Left lung (tissue), 10 donors: ENCODE measurements around the gene USP17L10. TPM values are rescaled to one million over a fixed set of nuclear protein-coding genes. Genes with fewer than 3 reads are reported as not detected.
A peak's percentile ranks its signal among the peaks of the same experiment; 100 is the strongest.
"Not testable (repeated sequence)": the region's sequence is repeated elsewhere in the genome, so short reads cannot be mapped to it uniquely, and the experiment has no call there.

Experiments used
- ATAC-seq: fragments of 200-7000 bp; cut with Tn5 transposase; one replicate; pipeline ENCODE4 v1.9.1; 2020; ENCODE audit warnings: moderate library complexity
- DNase-seq, 4 donors: peaks; one replicate each; pipeline ENCODE4 v3.0.0-alpha.2; 2013 to 2020
- H3K27ac ChIP-seq, 2 donors: fragments of 200-600 bp; sonication (generic) in 1 of 2; one replicate each; pipeline versions ENCODE4 v1.5.0 to v1.8.0; 2020 to 2021
- H3K27me3 ChIP-seq, 2 donors: fragments of 200-600 bp; sonication (generic) in 1 of 2; one replicate each; pipeline versions ENCODE4 v1.5.0 to v1.8.0; 2020 to 2021
- H3K36me3 ChIP-seq, 2 donors: fragments of 200-600 bp; sonication (generic) in 1 of 2; one replicate each; pipeline versions ENCODE4 v1.5.0 to v1.8.0; 2020 to 2021
- H3K4me1 ChIP-seq, 2 donors: fragments of 200-600 bp; one replicate each; pipeline ENCODE4 v1.8.0; 2021
- H3K4me3 ChIP-seq, 2 donors: fragments of 200-600 bp; sonication (generic) in 1 of 2; one replicate each; pipeline versions ENCODE4 v1.5.0 to v1.8.0; 2020 to 2021; ENCODE audit warnings: mild to moderate bottlenecking in 1 of 2
- H3K9me3 ChIP-seq, 2 donors: fragments of 200-600 bp; sonication (generic) in 1 of 2; one replicate each; pipeline versions ENCODE4 v1.5.0 to v1.8.0; 2020 to 2021
- intact Hi-C, 2 donors: fragments of 100-400 bp; cut with DNase I; formaldehyde crosslinking; loops; one replicate each; pipeline versions ENCODE4 v1.11.2 to v1.14.2; 2022
- polyA plus RNA-seq, 6 donors: library from polyadenylated mRNA; unstranded; fragments of 120-200 nt; gene quantifications; one replicate each; pipeline ENCODE4 v1.2.1, GENCODE V29; 2013; ENCODE audit not compliant: insufficient read length in 6 of 6
- total RNA-seq, 2 donors: library from RNA; stranded (reverse); fragmentation: NEBNext Ultra II Directional; extraction: Animal tissue kit (Norgen Biotek cat#: 25700); gene quantifications; one replicate each; pipeline ENCODE4 v1.2.1, GENCODE V29; 2021
- donor health status: DM: no; HTN: yes; CAD: no.
- donor health status: DM: no; HTN: no; CAD: no.

Gene USP17L10
- total and polyA plus RNA-seq, 8 donors = not detected

- H3K9me3 ChIP-seq, H3K4me3 ChIP-seq, ATAC-seq, H3K27me3 ChIP-seq, intact Hi-C loops, H3K4me1 ChIP-seq, H3K27ac ChIP-seq, H3K36me3 ChIP-seq: not testable (repeated sequence)
- peak in 1 of 4 donors; percentile 34 for DNase-seq
Observed at GRCh38 chr4:9247953-9248680, 37.7 kb downstream of the USP17L10 start, which contains the start of gene USP17L18. TSS of gene USP17L18 (plus strand) at chr4:9248630. CDS start at chr4:9248630, 0 bp downstream.

GRCh38 chr4:9253078-9253477 is 42.6 kb downstream of the USP17L10 start, which contains the start of gene USP17L19:
TSS of gene USP17L19 (plus strand) at chr4:9253378. CDS start at chr4:9253378, 0 bp downstream.
- H3K27ac ChIP-seq, H3K9me3 ChIP-seq, H3K36me3 ChIP-seq, H3K27me3 ChIP-seq, DNase-seq, ATAC-seq, H3K4me1 ChIP-seq, H3K4me3 ChIP-seq, intact Hi-C loops: not testable (repeated sequence)

GRCh38 chr4:9257824-9258223 is 47.4 kb downstream of the USP17L10 start, which contains the start of gene USP17L20:
TSS of gene USP17L20 (plus strand) at chr4:9258124. CDS start at chr4:9258124, 0 bp downstream.
- H3K36me3 ChIP-seq, H3K9me3 ChIP-seq, ATAC-seq, H3K27ac ChIP-seq, intact Hi-C loops, DNase-seq, H3K4me1 ChIP-seq, H3K4me3 ChIP-seq, H3K27me3 ChIP-seq: not testable (repeated sequence)

Other genes with a start within 250 kb of the USP17L10 start
- not detected for gene FAM90A26, start 40.2 kb upstream of the USP17L10 start, total RNA-seq
- under 1 TPM; 0.08 to 0.23 (median 0.14) TPM for gene FAM90A26, start 40.2 kb upstream of the USP17L10 start, polyA plus RNA-seq
- not detected for gene USP17L11, start 4.7 kb downstream of the USP17L10 start, total RNA-seq
- gene USP17L11, start 4.7 kb downstream of the USP17L10 start, polyA plus RNA-seq = not detected
- not detected for gene USP17L12, start 9.5 kb downstream of the USP17L10 start, total RNA-seq
- not detected for gene USP17L12, start 9.5 kb downstream of the USP17L10 start, polyA plus RNA-seq
- not detected for gene USP17L13, start 14.2 kb downstream of the USP17L10 start, total RNA-seq
- gene USP17L13, start 14.2 kb downstream of the USP17L10 start, polyA plus RNA-seq = not detected
- gene USP17L15, start 23.7 kb downstream of the USP17L10 start, total RNA-seq = not detected
- gene USP17L15, start 23.7 kb downstream of the USP17L10 start, polyA plus RNA-seq = not detected
- not detected for gene USP17L17, start 33.2 kb downstream of the USP17L10 start, total RNA-seq
- not detected for gene USP17L17, start 33.2 kb downstream of the USP17L10 start, polyA plus RNA-seq
- gene USP17L18, start 38.0 kb downstream of the USP17L10 start, total RNA-seq = not detected
- gene USP17L18, start 38.0 kb downstream of the USP17L10 start, polyA plus RNA-seq = not detected
- not detected for gene USP17L19, start 42.7 kb downstream of the USP17L10 start, total RNA-seq
- gene USP17L19, start 42.7 kb downstream of the USP17L10 start, polyA plus RNA-seq = not detected
- not detected for gene USP17L20, start 47.5 kb downstream of the USP17L10 start, total RNA-seq
- gene USP17L20, start 47.5 kb downstream of the USP17L10 start, polyA plus RNA-seq = not detected
- not detected for gene USP17L21, start 52.2 kb downstream of the USP17L10 start, total RNA-seq
- gene USP17L21, start 52.2 kb downstream of the USP17L10 start, polyA plus RNA-seq = not detected
- not detected for gene USP17L22, start 57.0 kb downstream of the USP17L10 start, total RNA-seq
- gene USP17L22, start 57.0 kb downstream of the USP17L10 start, polyA plus RNA-seq = not detected
- gene USP17L24, start 114.5 kb downstream of the USP17L10 start, total RNA-seq = not detected
- gene USP17L24, start 114.5 kb downstream of the USP17L10 start, polyA plus RNA-seq = not detected
- not detected for gene USP17L25, start 119.3 kb downstream of the USP17L10 start, total RNA-seq
- gene USP17L25, start 119.3 kb downstream of the USP17L10 start, polyA plus RNA-seq = not detected
- gene USP17L26, start 124.0 kb downstream of the USP17L10 start, total RNA-seq = not detected
- not detected for gene USP17L26, start 124.0 kb downstream of the USP17L10 start, polyA plus RNA-seq
- gene USP17L5, start 128.7 kb downstream of the USP17L10 start, total RNA-seq = not detected
- gene USP17L5, start 128.7 kb downstream of the USP17L10 start, polyA plus RNA-seq = not detected
- not detected for gene USP17L27, start 133.5 kb downstream of the USP17L10 start, total RNA-seq
- not detected for gene USP17L27, start 133.5 kb downstream of the USP17L10 start, polyA plus RNA-seq
- not detected for gene USP17L28, start 138.2 kb downstream of the USP17L10 start, total RNA-seq
- gene USP17L28, start 138.2 kb downstream of the USP17L10 start, polyA plus RNA-seq = not detected
- gene USP17L29, start 143.0 kb downstream of the USP17L10 start, total RNA-seq = not detected
- gene USP17L29, start 143.0 kb downstream of the USP17L10 start, polyA plus RNA-seq = not detected
- gene USP17L30, start 152.5 kb downstream of the USP17L10 start, total RNA-seq = not detected
- gene USP17L30, start 152.5 kb downstream of the USP17L10 start, polyA plus RNA-seq = not detected
- gene DEFB131A, start 233.8 kb downstream of the USP17L10 start, total RNA-seq = not detected
- not detected for gene DEFB131A, start 233.8 kb downstream of the USP17L10 start, polyA plus RNA-seq